Activated CD8-positive, alpha-beta T cell treated with anti-CD3 and anti-CD28 coated beads for 36 hours (primary cell): ENCODE results near the gene PSME3IP1. TPM values are rescaled to one million over a fixed set of nuclear protein-coding genes. Genes with fewer than 3 reads are reported as not detected.
A peak's percentile ranks its signal among the peaks of the same experiment; 100 is the strongest.

ENCODE experiments used
- ATAC-seq: fragments of 200-7000 bp; cut with Tn5 transposase; one replicate; pipeline ENCODE4 v1.10.0; 2021; ENCODE audit warnings: mild to moderate bottlenecking, moderate library complexity
- CTCF ChIA-PET: fragments of 350-600 bp; sonication (Branson Sonifier 250); formaldehyde crosslinking; loops from one replicate; lab custom pipeline; 2021; ENCODE audit warnings: antibody characterized with exemption; lab: Charles Lee
- POLR2A ChIA-PET: fragments of 350-600 bp; sonication (Branson Sonifier 250); formaldehyde crosslinking; loops from one replicate; lab custom pipeline; 2021; ENCODE audit warnings: antibody characterized with exemption; lab: Charles Lee
- DNase-seq: peaks from one replicate; pipeline ENCODE4 v3.0.0-alpha.2; 2020
- H3K27ac Mint-ChIP-seq: one replicate; pipeline ENCODE4 v1.8.0; 2021; ENCODE audit warnings: mild to moderate bottlenecking, mixed read lengths
- H3K27me3 Mint-ChIP-seq: one replicate; pipeline ENCODE4 v1.8.0; 2021; ENCODE audit warnings: mixed read lengths
- H3K36me3 Mint-ChIP-seq: one replicate; pipeline ENCODE4 v1.8.0; 2021; ENCODE audit warnings: low read depth, mixed read lengths
- H3K4me1 Mint-ChIP-seq: one replicate; pipeline ENCODE4 v1.8.0; 2021; ENCODE audit warnings: low read depth, mixed read lengths
- H3K4me3 Mint-ChIP-seq: one replicate; pipeline ENCODE4 v1.8.0; 2021; ENCODE audit warnings: mild to moderate bottlenecking, moderate library complexity, mixed read lengths
- H3K9me3 Mint-ChIP-seq: one replicate; pipeline ENCODE4 v1.8.0; 2021; ENCODE audit warnings: mixed read lengths
- intact Hi-C: fragments of 100-400 bp; cut with micrococcal nuclease; formaldehyde crosslinking; loops from one replicate; pipeline ENCODE4 v1.10.0; 2022
- total RNA-seq, 2 experiments: library from RNA; stranded (reverse); gene quantifications; one replicate each; pipeline ENCODE4 v1.2.3, GENCODE V29; 2021
- TF ChIP-seq, protein P1 (sequence below): fragments of 200-600 bp; IDR thresholded peaks from one replicate; pipeline ENCODE4 v1.8.0; 2022; ENCODE audit warnings: antibody characterized with exemption, mild to moderate bottlenecking

Gene PSME3IP1
- total RNA-seq, 2 experiments from 2014 or later: 101 to 103 TPM

DNA sequence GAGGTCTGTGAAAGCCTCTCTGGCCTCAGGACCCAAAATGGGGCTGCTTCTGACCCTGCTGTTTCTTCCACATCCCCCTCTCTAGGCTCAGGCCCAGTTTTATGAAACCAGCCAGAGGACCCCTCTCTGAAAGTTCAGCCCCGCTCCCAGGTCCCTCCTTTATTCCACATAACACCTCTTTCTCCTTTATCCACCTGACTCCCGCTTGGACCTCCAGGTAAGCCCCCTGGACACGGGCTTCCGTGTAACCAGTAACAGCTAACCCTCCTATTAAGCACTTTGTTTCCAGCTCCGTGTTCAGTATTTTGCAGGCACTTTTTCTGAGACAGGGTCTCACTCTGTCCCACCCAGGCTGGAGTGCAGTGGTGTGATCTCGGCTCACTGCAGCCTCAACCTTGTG lies 37.4 kb downstream of the PSME3IP1 start:
- DNase-seq (no peak), ATAC-seq (no peak)
- POLR2A ChIA-PET: interaction anchor here (0.9 to 2.4 kb wide), 4 partner anchors 8 to 81 kb away, joined by 3 to 7 read pairs (median 4); no protein-coding TSS in a partner anchor
- CTCF ChIA-PET: interaction anchor here (1.0 to 2.2 kb wide), 4 partner anchors 11 to 64 kb away, joined by 3 to 6 read pairs (median 4); partner anchors contain the start of gene CPNE2
- peak overlapping the region; percentile 1 for H3K27ac Mint-ChIP-seq
- TF ChIP-seq, protein P1, sequence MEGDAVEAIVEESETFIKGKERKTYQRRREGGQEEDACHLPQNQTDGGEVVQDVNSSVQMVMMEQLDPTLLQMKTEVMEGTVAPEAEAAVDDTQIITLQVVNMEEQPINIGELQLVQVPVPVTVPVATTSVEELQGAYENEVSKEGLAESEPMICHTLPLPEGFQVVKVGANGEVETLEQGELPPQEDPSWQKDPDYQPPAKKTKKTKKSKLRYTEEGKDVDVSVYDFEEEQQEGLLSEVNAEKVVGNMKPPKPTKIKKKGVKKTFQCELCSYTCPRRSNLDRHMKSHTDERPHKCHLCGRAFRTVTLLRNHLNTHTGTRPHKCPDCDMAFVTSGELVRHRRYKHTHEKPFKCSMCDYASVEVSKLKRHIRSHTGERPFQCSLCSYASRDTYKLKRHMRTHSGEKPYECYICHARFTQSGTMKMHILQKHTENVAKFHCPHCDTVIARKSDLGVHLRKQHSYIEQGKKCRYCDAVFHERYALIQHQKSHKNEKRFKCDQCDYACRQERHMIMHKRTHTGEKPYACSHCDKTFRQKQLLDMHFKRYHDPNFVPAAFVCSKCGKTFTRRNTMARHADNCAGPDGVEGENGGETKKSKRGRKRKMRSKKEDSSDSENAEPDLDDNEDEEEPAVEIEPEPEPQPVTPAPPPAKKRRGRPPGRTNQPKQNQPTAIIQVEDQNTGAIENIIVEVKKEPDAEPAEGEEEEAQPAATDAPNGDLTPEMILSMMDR: no peak
- peaks cover 15% of the 10 kb centered on the region for H3K36me3 Mint-ChIP-seq
- H3K4me3 Mint-ChIP-seq: no peak overlapping the region
- H3K9me3 Mint-ChIP-seq: no peaks in the 10 kb centered on the region
- H3K27me3 Mint-ChIP-seq: no peaks in the 10 kb centered on the region
- intact Hi-C loops: no loop called here
- H3K4me1 Mint-ChIP-seq: peaks cover 24% of the 10 kb centered on the region

DNA sequence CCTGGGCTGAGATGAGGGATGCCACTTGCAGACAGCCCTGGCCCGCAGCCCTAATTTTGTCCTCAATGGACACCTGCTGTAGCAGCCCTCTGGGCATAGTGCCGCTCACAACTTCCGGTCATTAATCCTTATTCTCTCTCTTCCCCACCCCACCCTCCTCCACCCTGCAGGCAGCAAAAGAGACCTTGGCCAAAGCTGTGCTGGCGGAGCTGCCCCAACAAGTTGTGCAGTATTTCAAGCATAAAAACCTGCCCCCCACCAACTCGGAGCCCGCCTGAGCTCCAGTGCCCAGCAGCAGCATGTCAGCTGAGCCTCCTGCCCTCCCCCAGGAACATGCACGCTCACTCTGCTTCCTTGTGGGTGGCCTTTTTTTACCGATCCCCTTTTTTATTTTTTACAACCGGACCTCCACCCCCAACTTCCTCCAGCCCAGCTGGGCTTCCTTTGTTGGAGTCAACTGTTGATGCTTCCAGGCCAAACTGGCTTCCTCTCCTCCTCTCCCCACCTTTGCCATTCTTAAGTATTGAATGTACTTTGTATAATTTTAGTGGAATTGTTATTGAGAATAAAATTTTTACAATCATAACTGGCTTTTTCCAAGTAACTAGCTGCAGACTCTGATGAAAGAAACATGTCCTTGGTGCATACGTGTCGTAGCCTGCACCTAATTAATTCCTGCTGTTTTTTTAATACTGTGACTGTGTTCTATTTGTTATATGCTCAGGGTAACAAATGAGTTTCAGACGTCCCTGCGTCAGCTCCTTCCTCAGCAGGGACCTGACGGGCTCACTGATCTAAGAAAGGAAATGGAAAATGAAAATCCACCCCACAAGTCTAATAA lies 38.2 kb downstream of the PSME3IP1 start:
- H3K27me3 Mint-ChIP-seq: no peaks in the 10 kb centered on the region
- DNase-seq (no peak), ATAC-seq (no peak)
- peaks cover 28% of the 10 kb centered on the region for H3K4me1 Mint-ChIP-seq
- no peaks in the 10 kb centered on the region for H3K9me3 Mint-ChIP-seq
- POLR2A ChIA-PET: interaction anchor here (0.5 to 1.0 kb wide), 4 partner anchors 9 to 676 kb away, joined by 3 read pairs; no protein-coding TSS in a partner anchor
- intact Hi-C loops: no loop called here
- TF ChIP-seq, protein P1: no peak
- no peak overlapping the region for H3K4me3 Mint-ChIP-seq
- peaks cover 6% of the 10 kb centered on the region for H3K36me3 Mint-ChIP-seq
- peak overlapping the region; percentile 58 for H3K27ac Mint-ChIP-seq
- CTCF ChIA-PET: interaction anchor here (0.8 to 2.2 kb wide), 3 partner anchors 12 to 64 kb away, joined by 3 to 6 read pairs (median 3); partner anchors contain the start of gene CPNE2

DNA sequence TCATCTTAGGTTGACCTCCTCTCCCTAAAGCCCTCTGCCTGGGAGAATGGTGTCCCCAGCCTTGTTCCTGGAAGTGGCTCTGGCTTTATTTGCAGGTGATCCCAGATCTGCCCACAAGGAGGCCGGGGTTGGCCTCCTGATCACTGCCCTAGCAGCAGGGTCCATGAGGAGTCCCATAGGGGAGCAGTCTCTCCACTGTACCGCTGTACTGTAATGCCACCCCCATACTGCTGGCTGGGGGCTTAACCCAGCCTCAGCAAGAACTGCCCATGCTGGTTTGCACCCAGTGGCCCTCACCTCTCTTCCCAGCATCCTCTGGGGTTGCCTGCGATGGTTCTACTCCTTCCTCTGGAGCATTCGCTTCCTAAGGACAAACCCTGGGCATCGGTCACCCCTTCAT lies 39.1 kb downstream of the PSME3IP1 start:
- ChIA-PET CTCF (no interaction called here), POLR2A (no interaction called here)
- Mint-ChIP-seq H3K4me1 (peaks cover 28% of the 10 kb centered on the region), H3K27ac (no peak overlapping the region), H3K9me3 (no peaks in the 10 kb centered on the region), H3K4me3 (no peak overlapping the region), H3K27me3 (no peaks in the 10 kb centered on the region), H3K36me3 (peaks cover 5% of the 10 kb centered on the region)
- intact Hi-C loops: no loop called here
- no peak for DNase-seq
- TF ChIP-seq, protein P1: no peak
- peak; percentile 35 for ATAC-seq

DNA sequence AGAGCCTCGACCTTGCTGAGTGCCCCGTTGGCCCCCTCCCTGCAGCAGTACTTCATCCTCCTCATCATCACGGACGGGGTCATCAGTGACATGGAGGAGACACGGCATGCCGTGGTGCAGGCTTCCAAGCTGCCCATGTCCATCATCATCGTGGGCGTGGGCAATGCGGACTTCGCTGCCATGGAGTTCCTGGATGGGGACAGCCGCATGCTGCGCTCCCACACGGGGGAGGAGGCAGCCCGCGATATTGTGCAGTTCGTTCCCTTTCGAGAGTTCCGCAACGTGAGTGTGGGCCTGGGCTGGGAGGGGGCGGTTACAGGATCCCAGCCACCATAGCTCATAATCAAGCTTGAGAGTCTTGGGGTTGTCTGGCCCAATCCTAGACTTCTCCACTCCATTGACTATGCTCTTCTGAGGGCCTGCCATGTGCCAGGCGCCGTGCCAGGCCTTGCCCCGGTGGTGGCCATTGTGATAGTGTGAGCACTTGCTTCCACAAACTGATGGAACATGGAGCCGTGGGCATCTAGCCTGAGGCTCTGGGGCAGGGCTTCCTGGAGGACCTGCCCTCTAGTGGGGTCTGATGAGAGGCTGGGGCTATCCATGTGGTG lies 39.7 kb downstream of the PSME3IP1 start:
- H3K4me3 Mint-ChIP-seq: no peak overlapping the region
- TF ChIP-seq, protein P1: no peak
- CTCF ChIA-PET: no interaction called here
- H3K27ac Mint-ChIP-seq: no peak overlapping the region
- intact Hi-C loops: no loop called here
- POLR2A ChIA-PET: interaction anchor here (1.2 kb wide), 2 partner anchors 8 to 39 kb away, joined by 3 to 4 read pairs; no protein-coding TSS in a partner anchor
- peaks cover 5% of the 10 kb centered on the region for H3K36me3 Mint-ChIP-seq
- ATAC-seq: no peak
- peaks cover 33% of the 10 kb centered on the region for H3K4me1 Mint-ChIP-seq
- DNase-seq: no peak
- no peaks in the 10 kb centered on the region for H3K27me3 Mint-ChIP-seq
- H3K9me3 Mint-ChIP-seq: no peaks in the 10 kb centered on the region
